ENCODE data around the gene IFRD1. TPM values are rescaled to one million over a fixed set of nuclear protein-coding genes. Genes with fewer than 3 reads are reported as not detected.

The IFRD1 gene
- total RNA-seq, 4 donors from 2014 or later, result 36.9 to 51.5 (median 48.0) TPM

DNA sequence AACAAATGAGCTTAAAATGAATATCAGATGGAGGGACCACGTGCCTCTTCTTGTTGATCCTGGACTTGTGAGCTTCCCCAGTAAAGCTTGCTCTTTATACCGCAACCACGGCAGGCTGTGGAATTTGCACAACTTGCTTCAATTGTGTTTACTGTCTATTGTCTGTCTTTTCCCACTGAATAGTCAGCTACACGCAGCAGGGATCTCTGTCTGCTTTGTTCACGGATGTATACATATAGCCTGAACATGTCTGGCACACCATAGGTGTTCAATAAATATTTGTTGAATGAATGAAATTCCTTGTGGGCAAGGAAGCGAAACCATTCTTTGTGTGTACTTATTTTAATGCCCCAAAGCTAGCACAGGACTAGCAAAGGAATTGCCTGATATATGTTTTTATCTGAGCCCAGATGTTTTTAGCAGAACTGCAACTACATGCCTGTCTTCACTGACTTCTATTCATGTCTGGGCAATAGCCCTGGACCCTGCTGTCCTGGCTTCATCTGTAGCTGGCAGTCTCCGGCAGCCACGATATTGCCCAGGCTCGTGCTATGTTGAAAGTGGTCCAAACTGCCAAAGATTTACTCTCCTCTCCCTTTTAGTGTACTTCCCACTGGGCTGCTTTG, 29.9 kb upstream of the IFRD1 start:
- intact Hi-C loops (cut with DNase I), result no loop called here
- H3K27ac ChIP-seq (replicated peaks in 1 of 4), result no peak overlapping the region
- no peak overlapping the region for H3K4me3 ChIP-seq
- 55% methylated on average over 9 of the region's 9 CpGs for WGBS
- no peak for DNase-seq (ENCODE audit: extremely low spot score)
- H3K27me3 ChIP-seq, result no peaks in the 10 kb centered on the region
- TF ChIP-seq CTCF (IDR thresholded peaks at IDR 0.05), result no peak
- TF ChIP-seq POLR2A (IDR thresholded peaks at IDR 0.05; ENCODE audit: low read depth), result no peak
- no peak for TF ChIP-seq EP300 (IDR thresholded peaks at IDR 0.05)
- TF ChIP-seq POLR2AphosphoS5 (IDR thresholded peaks at IDR 0.05), result no peak
- no peaks in the 10 kb centered on the region for H3K9me3 ChIP-seq
- H3K4me1 ChIP-seq, result peaks cover 14 to 29% (median 27%) of the 10 kb centered on the region in 4 donors
- H3K36me3 ChIP-seq, result no peaks in the 10 kb centered on the region

- intact Hi-C loops (cut with DNase I), result no loop called here
- Histone ChIP-seq H3K27ac (replicated peaks in 1 of 4) (no peak overlapping the region), H3K27me3 (no peaks in the 10 kb centered on the region), H3K36me3 (no peaks in the 10 kb centered on the region), H3K9me3 (no peaks in the 10 kb centered on the region), H3K4me3 (no peak overlapping the region), H3K4me1 (peaks cover 14 to 29% (median 27%) of the 10 kb centered on the region in 4 donors)
- 78% methylated on average over 9 of the region's 9 CpGs for WGBS
- TF ChIP-seq POLR2A (IDR thresholded peaks at IDR 0.05; ENCODE audit: low read depth) (no peak), CTCF (IDR thresholded peaks at IDR 0.05) (no peak), EP300 (IDR thresholded peaks at IDR 0.05) (no peak), POLR2AphosphoS5 (IDR thresholded peaks at IDR 0.05) (no peak)
- no peak for DNase-seq (ENCODE audit: extremely low spot score)
These were observed 28.4 kb upstream of the IFRD1 start for GRCh38 chr7:112421666-112422486.

- peaks cover 14 to 29% (median 27%) of the 10 kb centered on the region in 4 donors for H3K4me1 ChIP-seq
- no peak overlapping the region for H3K4me3 ChIP-seq
- no peaks in the 10 kb centered on the region for H3K36me3 ChIP-seq
- intact Hi-C loops (cut with DNase I), result no loop called here
- no peaks in the 10 kb centered on the region for H3K27me3 ChIP-seq
- TF ChIP-seq POLR2AphosphoS5 (IDR thresholded peaks at IDR 0.05) (peak; percentile 33 to 51), CTCF (IDR thresholded peaks at IDR 0.05) (no peak), EP300 (IDR thresholded peaks at IDR 0.05) (no peak), POLR2A (IDR thresholded peaks at IDR 0.05; ENCODE audit: low read depth) (no peak)
- no peak for DNase-seq (ENCODE audit: extremely low spot score)
- H3K9me3 ChIP-seq, result no peaks in the 10 kb centered on the region
- 62% methylated on average over 6 of the region's 6 CpGs for WGBS
- peak overlapping the region in 2 of 4 donors; percentile 0 to 18 for H3K27ac ChIP-seq (replicated peaks in 1 of 4)
These were observed 27.3 kb upstream of the IFRD1 start for GRCh38 chr7:112422842-112423496.

- TF ChIP-seq POLR2A (IDR thresholded peaks at IDR 0.05; ENCODE audit: low read depth) (no peak), EP300 (IDR thresholded peaks at IDR 0.05) (no peak), POLR2AphosphoS5 (IDR thresholded peaks at IDR 0.05) (no peak), CTCF (IDR thresholded peaks at IDR 0.05) (no peak)
- 96% methylated on average over 2 of the region's 2 CpGs for WGBS
- peaks cover 14 to 29% (median 27%) of the 10 kb centered on the region in 4 donors for H3K4me1 ChIP-seq
- H3K9me3 ChIP-seq, result no peaks in the 10 kb centered on the region
- H3K4me3 ChIP-seq, result no peak overlapping the region
- H3K27me3 ChIP-seq, result no peaks in the 10 kb centered on the region
- no peaks in the 10 kb centered on the region for H3K36me3 ChIP-seq
- intact Hi-C loops (cut with DNase I), result no loop called here
- H3K27ac ChIP-seq (replicated peaks in 1 of 4), result no peak overlapping the region
- no peak for DNase-seq (ENCODE audit: extremely low spot score)
These were observed 26.3 kb upstream of the IFRD1 start for GRCh38 chr7:112423987-112424386.
